Activated CD8-positive, alpha-beta memory T cell treated with anti-CD3 and anti-CD28 coated beads, Interleukin-2, amount 50 U/mL, for 4 hours (primary cell): ENCODE results near the gene MYADML2.

Source experiments
- DNase-seq: peaks from one replicate; pipeline ENCODE4 v3.0.0-alpha.2; 2020

The MYADML2 gene

DNA sequence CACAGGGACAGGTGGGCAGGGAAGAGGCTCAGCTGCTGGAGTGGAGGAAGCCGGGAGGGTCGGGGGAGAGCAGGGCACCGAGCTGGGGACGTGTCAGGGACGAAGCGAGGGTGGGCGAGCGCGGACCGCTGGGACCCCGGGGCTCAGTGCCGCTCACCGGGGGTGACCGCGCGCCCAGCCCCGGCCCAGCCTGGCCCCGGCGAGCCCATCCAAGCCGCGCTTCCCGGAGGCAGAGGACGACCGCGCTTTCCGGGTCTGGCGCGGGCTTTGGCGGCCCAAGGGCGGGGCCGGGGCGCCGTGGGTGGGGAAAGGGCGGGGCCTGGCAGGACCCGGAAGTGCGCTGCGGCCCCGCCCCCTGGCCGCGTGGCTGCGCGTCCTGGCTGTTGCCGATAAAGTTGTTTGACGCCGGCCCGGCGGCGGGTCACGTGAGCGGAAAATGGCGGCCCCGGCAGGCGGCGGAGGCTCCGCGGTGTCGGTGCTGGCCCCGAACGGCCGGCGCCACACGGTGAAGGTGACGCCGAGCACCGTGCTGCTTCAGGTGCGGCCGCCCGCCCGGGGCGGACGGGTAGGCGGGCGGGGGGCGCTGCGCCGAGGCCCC is 30.3 kb upstream of the MYADML2 start, which contains the start of gene ASPSCR1:
ASPSCR1 (plus strand) TSS at position 419 of the 598 bp plus-strand sequence; CDS start at position 437, 18 bp downstream.
- peak; percentile 92 for DNase-seq

DNA sequence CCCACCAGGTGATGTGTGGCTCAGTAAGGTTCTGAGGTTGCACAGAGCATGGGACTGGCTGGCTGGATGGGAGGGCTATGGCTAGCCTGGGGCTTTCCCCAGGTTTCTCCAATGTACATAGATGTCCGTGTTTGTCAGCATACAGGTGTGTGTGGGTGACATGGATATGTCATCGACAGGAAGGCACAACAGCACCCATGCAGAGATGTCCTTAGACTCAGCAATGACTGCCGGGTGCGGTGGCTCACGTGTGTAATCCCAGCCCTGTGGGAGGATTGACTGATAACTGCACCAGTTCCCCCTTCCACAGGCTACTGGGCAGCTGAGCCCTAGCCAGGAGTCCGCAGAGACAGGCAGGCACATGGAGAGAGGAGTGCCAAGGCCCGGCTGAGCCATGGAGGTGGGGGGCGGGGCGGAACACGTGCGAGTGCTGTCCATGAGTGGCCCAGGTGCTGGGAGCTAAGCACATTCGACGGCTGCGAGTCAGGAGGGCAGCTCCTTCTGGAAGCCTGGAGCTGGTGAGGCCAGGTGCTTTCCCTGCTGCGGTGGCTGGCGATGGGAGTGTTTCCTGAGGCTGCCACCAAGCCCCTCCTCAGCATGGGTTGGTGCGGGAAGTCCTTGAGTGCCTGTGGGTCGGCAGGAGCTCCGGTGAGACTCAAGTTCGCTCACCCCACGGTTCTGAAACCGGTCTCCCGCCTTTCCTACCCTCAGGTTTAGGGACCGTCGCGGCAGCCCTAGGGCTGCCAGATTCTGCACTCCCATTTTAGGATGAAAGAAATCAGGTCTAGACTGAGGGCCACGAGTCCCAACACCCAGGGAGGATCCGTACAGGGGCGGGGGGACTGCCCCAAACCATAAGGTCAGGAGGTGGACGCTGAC is 29.5 kb upstream of the MYADML2 start:
- DNase-seq: peak; percentile 48

DNA sequence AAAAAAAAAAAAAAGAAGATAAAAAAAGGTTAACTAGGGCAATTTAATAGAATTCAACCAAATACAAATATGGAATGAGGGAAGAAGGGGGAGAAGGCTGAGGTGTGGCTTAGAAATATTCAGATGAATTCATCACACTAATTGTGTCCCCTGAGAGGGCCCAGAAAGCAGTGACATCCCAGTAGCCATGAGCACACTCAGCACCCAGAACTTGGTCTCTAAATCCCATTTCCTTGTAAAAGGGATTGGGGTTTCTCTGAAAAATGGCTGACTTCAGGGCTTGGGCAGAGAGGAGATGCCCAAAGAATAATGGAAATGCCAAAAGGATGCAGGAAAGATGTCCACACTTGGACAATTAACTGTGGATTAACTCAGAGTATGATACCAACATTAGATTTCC is 26.4 kb upstream of the MYADML2 start:
- no peak for DNase-seq

DNA sequence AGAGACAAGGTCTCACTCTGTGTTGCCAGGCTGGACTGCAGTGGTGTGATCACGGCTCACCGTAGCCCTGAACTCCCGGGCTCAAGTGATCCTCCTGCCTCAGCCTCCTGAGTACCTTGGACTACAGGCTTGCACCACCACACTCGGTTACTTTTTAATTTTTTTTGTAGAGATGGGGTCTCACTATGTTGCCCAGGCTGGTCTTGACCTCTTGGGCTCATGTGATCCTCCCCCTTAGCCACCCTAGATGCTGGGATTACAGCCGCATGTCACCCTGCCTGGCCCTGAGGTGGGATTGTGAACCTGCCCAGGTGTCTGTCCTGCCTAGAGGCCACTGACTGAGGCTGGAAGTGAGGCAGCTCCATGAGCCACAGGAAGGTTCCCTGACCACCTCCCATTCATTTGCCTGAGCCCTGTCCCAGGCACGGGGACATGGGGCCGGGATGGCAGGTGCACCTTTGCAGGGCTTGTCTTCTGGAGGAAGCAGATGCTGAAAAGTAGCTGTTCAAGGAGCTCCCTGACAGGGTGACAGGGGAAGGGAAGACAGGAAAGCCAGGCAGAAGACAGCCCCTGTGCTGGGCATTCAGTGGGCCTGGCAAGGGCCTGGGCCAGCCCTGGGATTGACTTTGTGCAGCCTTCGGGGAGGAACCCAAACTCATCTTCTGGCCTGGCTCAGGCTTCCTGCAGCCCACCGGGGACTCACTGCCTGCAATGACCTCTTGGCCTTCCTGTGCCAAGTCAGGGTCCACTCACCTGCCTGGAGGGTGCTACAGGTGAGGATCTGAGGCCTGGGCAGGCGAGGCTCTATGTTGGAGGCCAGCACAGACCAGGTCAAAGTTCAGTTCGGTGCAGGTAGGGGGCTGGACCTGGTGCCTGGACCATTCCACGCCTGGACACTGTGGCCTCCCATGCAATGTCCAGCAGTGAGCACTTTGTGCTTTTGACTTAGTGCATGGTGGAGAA is 22.1 kb upstream of the MYADML2 start:
- DNase-seq: no peak

GRCh38 chr17:81968396-81968745 is 21.3 kb upstream of the MYADML2 start:
- no peak for DNase-seq

- DNase-seq: peak; percentile 90
Measured at GRCh38 chr17:81967533-81968395, 20.7 kb upstream of the MYADML2 start.

GRCh38 chr17:81967244-81967532 is 20.2 kb upstream of the MYADML2 start:
- DNase-seq: no peak

DNA sequence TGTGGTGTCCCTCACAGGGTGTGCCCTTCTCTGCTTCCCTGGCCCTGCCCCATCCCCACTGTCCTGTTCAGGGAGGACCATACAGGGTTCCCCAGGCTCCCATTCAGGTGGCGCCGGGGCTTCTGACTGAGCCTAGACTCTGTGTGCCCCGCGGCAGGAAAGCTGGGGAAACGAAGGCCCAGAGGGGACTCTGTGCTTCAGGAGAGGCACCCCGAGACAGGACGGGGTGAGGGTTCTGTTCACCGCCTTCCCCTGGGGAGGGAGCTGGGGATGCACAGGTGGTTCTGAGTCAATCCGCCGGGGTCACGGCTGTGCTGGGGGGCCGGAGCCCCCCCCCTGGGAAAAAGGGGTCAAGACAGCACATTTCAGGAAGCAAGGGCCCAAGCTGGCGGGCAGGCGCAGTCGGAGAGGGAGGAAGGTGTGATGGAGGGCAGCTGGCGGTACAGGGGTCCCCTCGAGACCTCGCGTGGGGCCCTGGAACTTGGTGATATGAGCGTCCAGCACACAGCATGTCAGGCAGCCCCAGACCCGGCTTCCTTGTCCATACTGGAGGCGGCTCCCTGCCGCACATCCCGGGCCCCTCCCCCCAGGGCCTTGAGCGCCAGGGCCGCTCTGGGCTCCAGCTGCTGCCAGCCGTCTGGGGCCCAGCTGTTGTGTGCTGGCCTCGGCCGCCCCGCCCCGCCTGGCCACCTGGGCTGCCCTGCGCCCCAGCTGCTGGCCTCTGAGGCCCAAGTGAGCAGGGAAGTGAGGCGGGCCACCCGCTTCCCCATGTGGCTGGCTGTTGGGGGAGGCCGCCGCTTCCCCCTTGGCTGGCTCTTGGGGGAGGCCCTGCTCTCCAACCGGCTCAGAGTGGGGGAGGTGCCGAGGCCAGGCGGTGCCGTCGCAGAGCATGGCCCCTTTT is 19.6 kb upstream of the MYADML2 start:
- no peak for DNase-seq

- no peak for DNase-seq
Measured at GRCh38 chr17:81964081-81964849, 17.2 kb upstream of the MYADML2 start.

DNA sequence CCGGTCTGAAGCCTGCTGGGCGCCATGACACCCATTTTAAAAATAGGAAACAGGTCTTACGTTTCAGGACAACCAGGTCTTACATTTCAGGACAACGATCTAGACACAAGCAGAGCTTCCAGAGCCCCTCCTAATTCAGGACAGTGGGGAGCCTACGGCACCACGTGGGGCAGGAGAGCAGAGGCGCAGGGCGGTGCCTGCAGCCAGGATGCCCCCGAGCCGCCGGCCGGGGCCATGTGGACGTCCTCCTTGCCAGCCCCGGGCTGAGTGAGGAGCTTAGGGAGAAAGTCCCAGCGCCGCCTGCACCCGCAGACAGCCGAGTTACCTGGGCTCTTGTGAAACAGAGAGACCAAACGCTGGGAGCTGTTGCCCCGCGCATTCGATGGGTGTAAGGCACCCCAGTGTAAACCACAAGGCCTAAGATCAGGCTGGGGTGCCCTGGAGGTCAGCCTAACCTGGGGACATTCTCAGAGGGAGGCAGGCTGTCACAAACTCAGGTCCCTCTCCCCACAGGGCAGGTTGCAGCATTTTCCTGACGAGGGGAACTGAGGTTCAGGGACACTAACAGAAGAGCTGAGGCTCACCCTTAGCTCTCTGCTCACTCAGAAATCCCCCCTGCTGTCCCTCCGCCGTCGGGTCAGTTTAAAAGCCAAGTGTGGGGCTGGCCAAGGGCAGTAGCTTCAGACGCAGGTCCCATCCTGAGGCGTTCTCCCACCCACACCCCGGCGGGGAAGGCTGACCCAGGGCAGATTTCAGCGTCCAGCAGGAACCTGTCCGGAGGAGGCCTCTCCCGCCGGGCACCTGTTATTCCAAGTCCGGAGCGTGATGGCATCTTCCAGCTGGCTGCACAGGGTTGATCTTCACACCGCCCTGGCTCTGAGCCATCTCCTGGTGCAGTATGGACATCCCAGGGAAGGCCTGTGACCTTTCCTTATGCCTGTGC is 15.7 kb upstream of the MYADML2 start:
- DNase-seq: no peak

DNA sequence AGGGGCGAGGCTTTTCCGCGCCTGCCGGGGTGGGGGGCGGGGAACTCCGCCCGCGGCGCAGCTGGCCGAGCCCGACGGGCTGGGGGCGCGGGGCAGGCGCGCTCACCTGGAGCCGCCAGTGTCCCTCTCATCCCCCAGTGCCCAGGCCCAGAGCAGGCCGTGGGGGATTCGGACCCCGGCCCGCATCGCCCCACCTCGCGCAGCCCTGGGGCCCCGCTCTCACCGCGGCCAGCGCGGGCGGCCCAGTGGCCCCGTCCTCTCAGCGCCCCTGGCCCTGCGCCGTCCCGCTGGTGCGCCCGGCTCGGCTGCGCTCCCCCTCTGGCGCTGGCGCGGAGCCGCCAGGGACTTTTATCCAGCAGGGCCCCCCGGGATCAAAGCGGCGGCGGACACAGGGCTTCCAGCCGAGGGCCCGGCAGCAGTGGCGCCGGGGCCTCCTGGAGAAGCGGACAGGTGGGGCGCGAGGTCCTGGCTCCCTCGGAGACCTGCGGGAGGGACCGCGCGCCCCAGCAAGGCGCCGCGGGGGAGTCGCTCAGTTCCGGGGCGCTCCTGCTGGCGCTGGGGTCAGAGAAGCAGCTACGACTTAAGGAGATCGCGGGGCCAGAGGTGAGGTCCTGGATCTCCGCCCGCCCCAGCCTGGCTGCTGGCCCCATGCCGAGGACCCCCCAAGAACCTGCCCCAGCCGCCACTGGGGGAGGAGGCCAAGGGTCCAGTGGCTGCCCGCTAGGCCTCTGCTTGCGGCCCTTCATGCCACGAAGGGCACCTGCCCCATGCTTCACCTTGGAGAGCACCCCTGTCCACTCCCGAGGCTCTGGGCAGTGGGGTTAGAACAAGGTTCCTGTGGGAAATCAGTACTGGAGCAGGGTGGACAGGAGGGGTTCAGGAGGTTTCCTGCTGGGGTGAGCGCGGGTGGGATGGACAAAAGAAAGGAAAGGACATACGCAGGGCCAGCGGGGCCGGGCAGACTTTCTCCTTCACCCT is 14.8 kb upstream of the MYADML2 start:
- DNase-seq: no peak

GRCh38 chr17:81961087-81961511 is 14.1 kb upstream of the MYADML2 start, which contains the start of gene NOTUM:
NOTUM (minus strand) TSS chr17:81961187; CDS start chr17:81960909, 278 bp downstream.
- DNase-seq: no peak

- DNase-seq: no peak
Measured at GRCh38 chr17:81960130-81960958, 13.3 kb upstream of the MYADML2 start.

GRCh38 chr17:81959362-81960129 is 12.5 kb upstream of the MYADML2 start:
- peak; percentile 87 for DNase-seq

- DNase-seq: no peak
Measured at GRCh38 chr17:81958633-81959342, 11.8 kb upstream of the MYADML2 start.
